Spleen (tissue), 7 donors: ENCODE measurements around the gene KRT77.

Experiments used
- POLR2AphosphoS5 ChIP-seq, 3 donors: sonication (generic); formaldehyde crosslinking; IDR thresholded peaks; one replicate each; pipeline ENCODE4 v1.5.1; 2017; ENCODE audit warnings: antibody characterized with exemption in 3 of 3
- TF ChIP-seq, protein P1 (sequence below), 11 experiments: fragments of 200-600 bp in 7 of 11; fragments of 450-650 bp in 4 of 11; sonication (generic) in 4 of 11; IDR thresholded peaks in 8 of 11; conservative IDR thresholded peaks in 3 of 11; 1 replicate in 7 of 11; 2 replicates in 4 of 11; pipeline versions ENCODE4 v1.4.0 to v1.8.0; 2016 to 2021; ENCODE audit warnings: antibody characterized with exemption in 11 of 11, inconsistent platforms in 4 of 11, mild to moderate bottlenecking in 1 of 11
- donor health status: DM: no; HTN: no; CAD: no; lungs with moderate emphysema.
- donor health status: DM: no; HTN: no; CAD: no.
- donor health status: DM: no; HTN: no; CAD: no.

DNA sequence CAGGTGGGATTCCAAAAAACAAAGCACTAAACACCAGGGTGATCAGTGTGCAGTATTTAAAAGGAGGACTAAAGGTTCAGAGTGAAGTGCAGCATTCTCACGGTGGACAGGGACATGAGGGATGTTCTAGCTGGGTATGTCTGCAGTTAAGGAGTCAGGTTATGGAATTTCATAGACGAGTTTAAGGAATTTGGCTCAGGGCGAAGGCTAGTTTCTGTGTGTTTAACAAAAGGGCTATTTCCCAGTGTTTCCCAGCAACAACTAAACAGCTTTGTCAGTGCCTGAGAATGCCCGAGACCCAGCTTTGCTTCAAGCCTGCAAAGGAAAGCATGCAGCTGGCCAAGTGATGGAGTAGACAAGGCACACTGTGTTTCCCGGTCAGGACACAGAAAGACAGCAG is 30.1 kb downstream of the KRT77 start:
- TF ChIP-seq, protein P1, sequence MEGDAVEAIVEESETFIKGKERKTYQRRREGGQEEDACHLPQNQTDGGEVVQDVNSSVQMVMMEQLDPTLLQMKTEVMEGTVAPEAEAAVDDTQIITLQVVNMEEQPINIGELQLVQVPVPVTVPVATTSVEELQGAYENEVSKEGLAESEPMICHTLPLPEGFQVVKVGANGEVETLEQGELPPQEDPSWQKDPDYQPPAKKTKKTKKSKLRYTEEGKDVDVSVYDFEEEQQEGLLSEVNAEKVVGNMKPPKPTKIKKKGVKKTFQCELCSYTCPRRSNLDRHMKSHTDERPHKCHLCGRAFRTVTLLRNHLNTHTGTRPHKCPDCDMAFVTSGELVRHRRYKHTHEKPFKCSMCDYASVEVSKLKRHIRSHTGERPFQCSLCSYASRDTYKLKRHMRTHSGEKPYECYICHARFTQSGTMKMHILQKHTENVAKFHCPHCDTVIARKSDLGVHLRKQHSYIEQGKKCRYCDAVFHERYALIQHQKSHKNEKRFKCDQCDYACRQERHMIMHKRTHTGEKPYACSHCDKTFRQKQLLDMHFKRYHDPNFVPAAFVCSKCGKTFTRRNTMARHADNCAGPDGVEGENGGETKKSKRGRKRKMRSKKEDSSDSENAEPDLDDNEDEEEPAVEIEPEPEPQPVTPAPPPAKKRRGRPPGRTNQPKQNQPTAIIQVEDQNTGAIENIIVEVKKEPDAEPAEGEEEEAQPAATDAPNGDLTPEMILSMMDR (IDR thresholded peaks at IDR 0.05 in 8 of 11, conservative IDR thresholded peaks at IDR 0.05 in 3 of 11): no peak
- TF ChIP-seq POLR2AphosphoS5 (IDR thresholded peaks at IDR 0.05): no peak
